ENCODE data around the gene CAPN9.

- TF ChIP-seq POLR2A (IDR thresholded peaks at IDR 0.05) (no peak), CTCF (IDR thresholded peaks at IDR 0.05) (no peak)
Observed at GRCh38 chr1:230834292-230834691, 87.1 kb downstream of the CAPN9 start.
